B cell (primary cell): ENCODE data around the gene TAGLN2. TPM values are rescaled to one million over a fixed set of nuclear protein-coding genes. Genes with fewer than 3 reads are reported as not detected.

Source experiments
- ATAC-seq: fragments of 200-7000 bp; cut with Tn5 transposase; one replicate; pipeline ENCODE4 v1.10.0; 2021; ENCODE audit warnings: low read depth, mild to moderate bottlenecking, moderate number of reproducible peaks, moderate library complexity
- CTCF ChIA-PET: fragments of 350-600 bp; sonication (Branson Sonifier 250); formaldehyde crosslinking; loops from one replicate; lab custom pipeline; 2021; ENCODE audit warnings: antibody characterized with exemption, inconsistent platforms; lab: Charles Lee
- POLR2A ChIA-PET: fragments of 350-600 bp; sonication (Branson Sonifier 250); formaldehyde crosslinking; loops from one replicate; lab custom pipeline; 2021; ENCODE audit warnings: antibody characterized with exemption; lab: Charles Lee
- DNase-seq: peaks from one replicate; pipeline ENCODE4 v3.0.0; 2013
- H2AFZ ChIP-seq: 2 replicates; pipeline ENCODE4 v1.6.1; 2012; ENCODE audit warnings: mild to moderate bottlenecking, low read depth, low read length; ENCODE audit not compliant: insufficient read depth, poor library complexity, severe bottlenecking
- H3K27ac ChIP-seq, 2 donors: 1 replicate in 1 of 2; 2 replicates in 1 of 2; pipeline ENCODE4 v1.5.1; 2012 to 2013; ENCODE audit warnings: low read length in 2 of 2, mild to moderate bottlenecking in 2 of 2, moderate library complexity in 1 of 2
- H3K27me3 ChIP-seq, 4 experiments: fragments of 200-600 bp in 1 of 4; sonication (generic) in 1 of 4; replicated peaks in 1 of 4; 1 replicate in 2 of 4; 2 replicates in 2 of 4; pipeline versions ENCODE4 v1.6.1 to v1.7.0; 2013 to 2016; ENCODE audit warnings: low read length in 3 of 4, mild to moderate bottlenecking in 2 of 4, mixed read lengths in 1 of 4, moderate library complexity in 1 of 4; ENCODE audit not compliant: insufficient read depth in 4 of 4, control insufficient read depth in 3 of 4; ENCODE audit errors: control extremely low read depth in 1 of 4
- H3K36me3 ChIP-seq, 2 experiments: replicated peaks in 1 of 2; 1 replicate in 1 of 2; 2 replicates in 1 of 2; pipeline versions ENCODE4 v1.6.1 to v1.7.1; 2013; ENCODE audit warnings: low read length in 1 of 2; ENCODE audit not compliant: insufficient read depth in 2 of 2, control insufficient read depth in 1 of 2; ENCODE audit errors: control extremely low read depth in 1 of 2, extremely low read depth in 1 of 2
- H3K4me1 ChIP-seq, 2 donors: fragments of 200-600 bp in 1 of 2; sonication (generic) in 1 of 2; 1 replicate in 1 of 2; 2 replicates in 1 of 2; pipeline versions ENCODE4 v1.5.1 to v1.6.1; 2013 to 2017; ENCODE audit warnings: low read length in 2 of 2; ENCODE audit not compliant: control insufficient read depth in 2 of 2, insufficient read depth in 2 of 2
- H3K4me2 ChIP-seq: replicated peaks from 2 replicates; pipeline ENCODE3; 2012; ENCODE audit warnings: mild to moderate bottlenecking, low read depth, low read length; ENCODE audit not compliant: poor library complexity, severe bottlenecking
- H3K4me3 ChIP-seq, 5 experiments: fragments of 200-600 bp in 1 of 5; sonication (generic) in 1 of 5; 1 replicate in 3 of 5; 2 replicates in 2 of 5; pipeline versions ENCODE4 v1.5.1 to v1.7.0; 2011 to 2016; ENCODE audit warnings: low read length in 4 of 5, mild to moderate bottlenecking in 4 of 5, low read depth in 2 of 5, control low read depth in 1 of 5, moderate library complexity in 1 of 5; ENCODE audit not compliant: insufficient read depth in 1 of 5; ENCODE audit errors: control extremely low read depth in 1 of 5, extremely low read depth in 1 of 5
- H3K79me2 ChIP-seq: fragments of 200-600 bp; sonication (generic); one replicate; pipeline ENCODE4 v1.6.0; 2016; ENCODE audit warnings: low read length; ENCODE audit not compliant: control insufficient read depth, insufficient read depth
- H3K9ac ChIP-seq: fragments of 200-600 bp; sonication (generic); 2 replicates; pipeline ENCODE4 v1.6.1; 2017; ENCODE audit warnings: mild to moderate bottlenecking, low read length, moderate library complexity
- H3K9me3 ChIP-seq, 3 donors: one replicate each; pipeline versions ENCODE4 v1.6.1 to v1.7.1; 2013; ENCODE audit warnings: low read length in 2 of 3; ENCODE audit not compliant: control insufficient read depth in 2 of 3, insufficient read depth in 1 of 3; ENCODE audit errors: control extremely low read depth in 1 of 3
- H4K20me1 ChIP-seq: 2 replicates; pipeline ENCODE4 v1.6.0; 2012; ENCODE audit warnings: mild to moderate bottlenecking, low read length; ENCODE audit not compliant: insufficient read depth, control insufficient read depth, poor library complexity, severe bottlenecking
- H3K27ac Mint-ChIP-seq: one replicate; pipeline ENCODE4 v1.8.0; 2021; ENCODE audit warnings: mixed read lengths
- H3K27me3 Mint-ChIP-seq: one replicate; pipeline ENCODE4 v1.8.0; 2021; ENCODE audit warnings: mixed read lengths
- H3K4me1 Mint-ChIP-seq: one replicate; pipeline ENCODE4 v1.8.0; 2021; ENCODE audit warnings: mixed read lengths
- H3K4me3 Mint-ChIP-seq: one replicate; pipeline ENCODE4 v1.8.0; 2021; ENCODE audit warnings: mixed read lengths
- H3K9me3 Mint-ChIP-seq: one replicate; pipeline ENCODE4 v1.8.0; 2022; ENCODE audit warnings: mixed read lengths; ENCODE audit not compliant: insufficient read depth
- EZH2 ChIP-seq: IDR thresholded peaks from 2 replicates; pipeline ENCODE4 v1.6.1; 2012; ENCODE audit warnings: borderline replicate concordance, low read depth, mild to moderate bottlenecking, moderate library complexity, low read length; ENCODE audit not compliant: insufficient read depth, poor library complexity, severe bottlenecking
- WGBS: methylation state at CpG from one replicate; pipeline ENCODE4 v1.1.5; 2013; ENCODE audit warnings: missing lambda C conversion rate; ENCODE audit not compliant: insufficient coverage; 5-methylcytosine and 5-hydroxymethylcytosine counted together
- intact Hi-C: fragments of 100-400 bp; cut with micrococcal nuclease; formaldehyde crosslinking; loops from one replicate; pipeline ENCODE4 v1.10.0; 2022
- polyA plus RNA-seq: library from polyadenylated mRNA; depleted of rRNA; stranded (reverse); fragments of >200 nt; gene quantifications from 2 replicates; pipeline ENCODE4 v1.2.3, GENCODE V29; 2012
- total RNA-seq, 2 donors: library from RNA; stranded (reverse); fragments of 120-200 nt in 1 of 2; gene quantifications; 1 replicate in 1 of 2; 2 replicates in 1 of 2; pipeline versions ENCODE4 v1.2.3 to v1.2.4, GENCODE V29; 2013 to 2022
- TF ChIP-seq, protein P1 (sequence below): fragments of 200-600 bp; IDR thresholded peaks from one replicate; pipeline ENCODE4 v1.8.0; 2022; ENCODE audit warnings: antibody characterized with exemption, mild to moderate bottlenecking

The TAGLN2 gene
- total and polyA plus RNA-seq, 2 donors (not counting 1 experiment from before 2014, with no cell fraction given), result 342 to 721 TPM

DNA sequence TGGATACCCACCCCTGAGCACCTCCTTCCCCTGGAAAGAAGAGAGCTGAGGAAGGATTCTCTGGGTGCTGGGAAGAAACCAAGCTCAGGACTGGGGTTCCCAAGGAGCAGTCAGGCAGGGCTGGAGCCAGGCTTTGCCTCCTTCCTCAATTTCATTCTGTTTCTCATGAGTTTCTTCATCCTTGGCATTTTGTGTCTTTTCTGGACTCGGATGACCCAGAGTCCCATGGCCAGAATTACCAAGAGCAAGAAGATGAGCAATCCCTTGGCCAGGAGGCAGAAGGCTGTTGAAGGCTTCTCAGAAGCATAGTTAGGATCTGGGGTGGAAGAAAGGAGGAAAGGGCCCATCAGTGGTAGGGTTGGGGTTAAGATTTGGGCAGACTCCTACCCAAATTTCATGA lies 26.2 kb upstream of the TAGLN2 start:
- CTCF ChIA-PET, result interaction anchor here (1.0 to 2.2 kb wide), 2 partner anchors 15 to 55 kb away, joined by 3 to 8 read pairs; no protein-coding TSS in a partner anchor

DNA sequence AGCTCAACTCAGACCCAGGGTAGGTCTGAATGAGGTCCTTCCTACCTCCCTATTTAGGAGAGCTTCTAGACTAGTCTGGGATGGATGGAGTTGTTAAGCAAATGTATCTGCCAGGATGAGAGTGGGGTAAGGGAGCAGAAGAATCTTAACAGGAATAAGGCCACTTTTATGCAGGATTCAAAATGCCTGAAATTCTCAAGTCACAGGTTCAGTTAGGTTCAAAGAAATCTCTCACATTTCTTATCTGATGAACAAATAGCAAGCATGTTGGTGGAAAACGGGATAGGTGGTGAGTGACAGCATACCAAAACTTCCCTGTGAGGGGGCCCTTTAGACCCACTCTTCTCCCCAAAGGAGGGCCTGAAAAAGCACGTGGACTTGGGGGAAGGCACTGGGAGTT lies 25.7 kb upstream of the TAGLN2 start:
- H4K20me1 ChIP-seq, result no peaks in the 10 kb centered on the region
- no peak overlapping the region for H3K27ac Mint-ChIP-seq
- H3K9me3 Mint-ChIP-seq, result no peaks in the 10 kb centered on the region
- H3K4me3 ChIP-seq, result no peak overlapping the region
- no peak overlapping the region for H3K27ac ChIP-seq
- no peaks in the 10 kb centered on the region for H3K9me3 ChIP-seq
- no peak overlapping the region for H3K4me3 Mint-ChIP-seq
- H3K27me3 Mint-ChIP-seq, result peaks cover 49% of the 10 kb centered on the region
- TF ChIP-seq, protein P1, sequence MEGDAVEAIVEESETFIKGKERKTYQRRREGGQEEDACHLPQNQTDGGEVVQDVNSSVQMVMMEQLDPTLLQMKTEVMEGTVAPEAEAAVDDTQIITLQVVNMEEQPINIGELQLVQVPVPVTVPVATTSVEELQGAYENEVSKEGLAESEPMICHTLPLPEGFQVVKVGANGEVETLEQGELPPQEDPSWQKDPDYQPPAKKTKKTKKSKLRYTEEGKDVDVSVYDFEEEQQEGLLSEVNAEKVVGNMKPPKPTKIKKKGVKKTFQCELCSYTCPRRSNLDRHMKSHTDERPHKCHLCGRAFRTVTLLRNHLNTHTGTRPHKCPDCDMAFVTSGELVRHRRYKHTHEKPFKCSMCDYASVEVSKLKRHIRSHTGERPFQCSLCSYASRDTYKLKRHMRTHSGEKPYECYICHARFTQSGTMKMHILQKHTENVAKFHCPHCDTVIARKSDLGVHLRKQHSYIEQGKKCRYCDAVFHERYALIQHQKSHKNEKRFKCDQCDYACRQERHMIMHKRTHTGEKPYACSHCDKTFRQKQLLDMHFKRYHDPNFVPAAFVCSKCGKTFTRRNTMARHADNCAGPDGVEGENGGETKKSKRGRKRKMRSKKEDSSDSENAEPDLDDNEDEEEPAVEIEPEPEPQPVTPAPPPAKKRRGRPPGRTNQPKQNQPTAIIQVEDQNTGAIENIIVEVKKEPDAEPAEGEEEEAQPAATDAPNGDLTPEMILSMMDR, result no peak
- TF ChIP-seq EZH2, result no peak
- DNase-seq (no peak), ATAC-seq (no peak)
- H3K4me1 ChIP-seq, result peaks cover 2% of the 10 kb centered on the region in 2 donors
- CTCF ChIA-PET, result no interaction called here
- H3K79me2 ChIP-seq, result no peaks in the 10 kb centered on the region
- no peak overlapping the region for H3K9ac ChIP-seq
- peaks cover 0 to 32% (median 9%) of the 10 kb centered on the region in 4 experiments for H3K27me3 ChIP-seq
- no CpG with 5 or more reads among the region's 2 CpGs for WGBS
- peaks cover 2% of the 10 kb centered on the region for H3K4me1 Mint-ChIP-seq
- no peak overlapping the region for H3K4me2 ChIP-seq
- POLR2A ChIA-PET, result no interaction called here
- intact Hi-C loops, result no loop called here
- H2AFZ ChIP-seq, result no peak overlapping the region
- no peaks in the 10 kb centered on the region for H3K36me3 ChIP-seq

More for the DNA sequence above, 26.2 kb upstream of the TAGLN2 start:
- TF ChIP-seq, protein P1, result no peak
- no peak for TF ChIP-seq EZH2
- Histone ChIP-seq H4K20me1 (no peaks in the 10 kb centered on the region), H3K27ac (no peak overlapping the region), H2AFZ (no peak overlapping the region), H3K4me2 (no peak overlapping the region), H3K36me3 (no peaks in the 10 kb centered on the region), H3K79me2 (no peaks in the 10 kb centered on the region), H3K4me3 (no peak overlapping the region), H3K4me1 (no peaks in the 10 kb centered on the region), H3K9ac (no peak overlapping the region), H3K9me3 (no peaks in the 10 kb centered on the region), H3K27me3 (peaks cover 0 to 26% (median 6%) of the 10 kb centered on the region in 4 experiments)
- ATAC-seq (no peak), DNase-seq (no peak)
- 69% methylated on average over 1 of the region's 1 CpG for WGBS
- intact Hi-C loops, result no loop called here
- H3K4me1 Mint-ChIP-seq, result no peaks in the 10 kb centered on the region
- no peak overlapping the region for H3K4me3 Mint-ChIP-seq
- POLR2A ChIA-PET, result no interaction called here
- no peak overlapping the region for H3K27ac Mint-ChIP-seq
- peaks cover 45% of the 10 kb centered on the region for H3K27me3 Mint-ChIP-seq
- no peaks in the 10 kb centered on the region for H3K9me3 Mint-ChIP-seq
